HT1080 (cell line): ENCODE measurements around the gene MBD6. TPM values are rescaled to one million over a fixed set of nuclear protein-coding genes. Genes with fewer than 3 reads are reported as not detected.
A peak's percentile ranks its signal among the peaks of the same experiment; 100 is the strongest.
"Not testable (repeated sequence)": the region's sequence is repeated elsewhere in the genome, so short reads cannot be mapped to it uniquely, and the experiment has no call there.

ENCODE experiments used
- DNase-seq: peaks from one replicate; pipeline ENCODE4 v3.0.0-alpha.2; 2015; ENCODE audit warnings: low read depth
- total RNA-seq: library from RNA; depleted of rRNA; stranded (reverse); fragments of >200 nt; shearing (Covaris generic); gene quantifications from 2 replicates; pipeline ENCODE4 v1.2.3, GENCODE V29; 2014

The MBD6 gene
- total RNA-seq, 1 experiment from 2014 or later, result 9.5 TPM

GRCh38 chr12:57548488-57548887 lies 25.9 kb downstream of the MBD6 start:
- no peak for DNase-seq

- DNase-seq, result no peak
Observed at GRCh38 chr12:57549203-57549908, 26.7 kb downstream of the MBD6 start.

GRCh38 chr12:57549909-57550640 lies 27.5 kb downstream of the MBD6 start, which contains the start of gene KIF5A:
Gene KIF5A (plus strand): TSS chr12:57550044. CDS start chr12:57550272, 228 bp downstream.
- DNase-seq, result no peak

- no peak for DNase-seq
Observed at GRCh38 chr12:57550641-57551549, 28.3 kb downstream of the MBD6 start.

- no peak for DNase-seq
Observed at GRCh38 chr12:57551637-57552305, 29.1 kb downstream of the MBD6 start.

- DNase-seq, result no peak
Observed at GRCh38 chr12:57552306-57552651, 29.7 kb downstream of the MBD6 start.

- peak; percentile 17 for DNase-seq
Observed at GRCh38 chr12:57552835-57553313, 30.2 kb downstream of the MBD6 start.

- DNase-seq, result no peak
Observed at GRCh38 chr12:57553343-57554202, 30.9 kb downstream of the MBD6 start.

- no peak for DNase-seq
Observed at GRCh38 chr12:57554453-57554852, 31.8 kb downstream of the MBD6 start.

GRCh38 chr12:57554897-57555296 lies 32.3 kb downstream of the MBD6 start:
- DNase-seq, result no peak

GRCh38 chr12:57558864-57559263 lies 36.2 kb downstream of the MBD6 start:
- no peak for DNase-seq

- no peak for DNase-seq
Observed at GRCh38 chr12:57560516-57560915, 37.9 kb downstream of the MBD6 start.

- DNase-seq, result peak; percentile 44
Observed at GRCh38 chr12:57561117-57561516, 38.5 kb downstream of the MBD6 start.

GRCh38 chr12:57563358-57563757 lies 40.7 kb downstream of the MBD6 start:
- DNase-seq, result no peak

- DNase-seq, result no peak
Observed at GRCh38 chr12:57564178-57564740, 41.6 kb downstream of the MBD6 start.

GRCh38 chr12:57568838-57569237 lies 46.2 kb downstream of the MBD6 start:
- DNase-seq, result no peak

- DNase-seq, result no peak
Observed at GRCh38 chr12:57569858-57570257, 47.2 kb downstream of the MBD6 start.

GRCh38 chr12:57570438-57570837 lies 47.8 kb downstream of the MBD6 start:
- not testable (repeated sequence) for DNase-seq

- no peak for DNase-seq
Observed at GRCh38 chr12:57571926-57572762, 49.5 kb downstream of the MBD6 start.
